HepG2 (cell line): ENCODE measurements around the gene SUDS3. TPM values are rescaled to one million over a fixed set of nuclear protein-coding genes. Genes with fewer than 3 reads are reported as not detected.

Experiments
- FOXC1 ChIP-seq: sonication (generic); formaldehyde crosslinking; IDR thresholded peaks from 2 replicates; pipeline ENCODE4 v1.8.0; 2022; ENCODE audit warnings: mild to moderate bottlenecking, missing genetic modification reagents, borderline replicate concordance
- GTF2F1 ChIP-seq: fragments of 150-350 bp; IDR thresholded peaks from 2 replicates; pipeline ENCODE4 v1.6.1; 2014; ENCODE audit warnings: low read length
- HIVEP1 ChIP-seq: sonication (generic); formaldehyde crosslinking; IDR thresholded peaks from 2 replicates; pipeline ENCODE4 v1.4.0; 2020; ENCODE audit warnings: mild to moderate bottlenecking, missing genetic modification reagents
- KDM5B ChIP-seq: sonication (generic); formaldehyde crosslinking; IDR thresholded peaks from 2 replicates; pipeline ENCODE4 v1.4.0; 2020; ENCODE audit warnings: missing genetic modification reagents, mild to moderate bottlenecking, borderline replicate concordance
- RELA ChIP-seq: sonication (generic); formaldehyde crosslinking; IDR thresholded peaks from 2 replicates; pipeline ENCODE4 v1.4.0; 2020; ENCODE audit warnings: missing genetic modification reagents
- ZNF235 ChIP-seq: sonication (generic); formaldehyde crosslinking; IDR thresholded peaks from 2 replicates; pipeline ENCODE4 v1.8.1; 2023; ENCODE audit warnings: mild to moderate bottlenecking, missing genetic modification reagents, borderline replicate concordance
- ZNF329 ChIP-seq: sonication (generic); formaldehyde crosslinking; IDR thresholded peaks from 2 replicates; pipeline ENCODE4 v1.9.0; 2021; ENCODE audit warnings: low read depth, mild to moderate bottlenecking, missing genetic modification reagents
- ZNF354B ChIP-seq: sonication (generic); formaldehyde crosslinking; IDR thresholded peaks from 2 replicates; pipeline ENCODE4 v1.8.0; 2022; ENCODE audit warnings: mild to moderate bottlenecking, missing genetic modification reagents
- ZNF703 ChIP-seq: sonication (generic); formaldehyde crosslinking; IDR thresholded peaks from 2 replicates; pipeline ENCODE4 v1.5.1; 2020; ENCODE audit warnings: missing genetic modification reagents, mild to moderate bottlenecking, moderate library complexity, borderline replicate concordance
- ZNF781 ChIP-seq: sonication (generic); formaldehyde crosslinking; IDR thresholded peaks from 2 replicates; pipeline ENCODE4 v1.5.1; 2020; ENCODE audit warnings: borderline replicate concordance, mild to moderate bottlenecking, missing genetic modification reagents; ENCODE audit errors: not compliant biosample characterization
- ZNF83 ChIP-seq: sonication (generic); formaldehyde crosslinking; IDR thresholded peaks from 2 replicates; pipeline ENCODE4 v1.4.0; 2020; ENCODE audit warnings: missing genetic modification reagents, mild to moderate bottlenecking, borderline replicate concordance
- polyA plus RNA-seq, 8 experiments: library from polyadenylated mRNA; depleted of rRNA in 3 of 8; stranded (reverse) in 7 of 8; unstranded in 1 of 8; fragments of >200 nt; fragmentation: Illumina TruSeq in 4 of 8; extraction: Trizol in 4 of 8; gene quantifications; 2 replicates each; pipeline versions ENCODE4 v1.2.1 to v1.2.3, GENCODE V29; 2011 to 2016; ENCODE audit warnings: low read depth in 4 of 8, missing spikeins in 1 of 8, mixed read lengths in 1 of 8; ENCODE audit not compliant: insufficient read depth in 1 of 8
- total RNA-seq, 5 experiments: library from RNA; depleted of rRNA; stranded (reverse); fragments of >200 nt; fragmentation: Illumina TruSeq; extraction: Trizol; gene quantifications; 2 replicates each; pipeline ENCODE4 v1.2.3, GENCODE V29; 2016; ENCODE audit warnings: low read depth in 1 of 5
- TF ChIP-seq, protein P1 (sequence below): sonication (generic); formaldehyde crosslinking; IDR thresholded peaks from 2 replicates; pipeline ENCODE4 v1.5.0; 2020; ENCODE audit warnings: missing genetic modification reagents
- TF ChIP-seq, protein P2 (sequence below): sonication (generic); formaldehyde crosslinking; IDR thresholded peaks from 2 replicates; pipeline ENCODE4 v1.4.0; 2020; ENCODE audit warnings: missing genetic modification reagents
- TF ChIP-seq, protein P3 (sequence below): sonication (generic); formaldehyde crosslinking; IDR thresholded peaks from 2 replicates; pipeline ENCODE4 v1.4.0; 2020; ENCODE audit warnings: missing genetic modification reagents, borderline replicate concordance
- TF ChIP-seq, protein P4 (sequence below): sonication (generic); formaldehyde crosslinking; IDR thresholded peaks from 2 replicates; pipeline ENCODE4 v1.5.0; 2020; ENCODE audit warnings: mild to moderate bottlenecking, low read depth, missing genetic modification reagents, borderline replicate concordance

SUDS3 gene
- total and polyA plus RNA-seq, 2 of the 13 experiments (the other 11 are each of a cell fraction or from before 2014, with no cell fraction given), result 20.2 to 33.1 TPM

DNA sequence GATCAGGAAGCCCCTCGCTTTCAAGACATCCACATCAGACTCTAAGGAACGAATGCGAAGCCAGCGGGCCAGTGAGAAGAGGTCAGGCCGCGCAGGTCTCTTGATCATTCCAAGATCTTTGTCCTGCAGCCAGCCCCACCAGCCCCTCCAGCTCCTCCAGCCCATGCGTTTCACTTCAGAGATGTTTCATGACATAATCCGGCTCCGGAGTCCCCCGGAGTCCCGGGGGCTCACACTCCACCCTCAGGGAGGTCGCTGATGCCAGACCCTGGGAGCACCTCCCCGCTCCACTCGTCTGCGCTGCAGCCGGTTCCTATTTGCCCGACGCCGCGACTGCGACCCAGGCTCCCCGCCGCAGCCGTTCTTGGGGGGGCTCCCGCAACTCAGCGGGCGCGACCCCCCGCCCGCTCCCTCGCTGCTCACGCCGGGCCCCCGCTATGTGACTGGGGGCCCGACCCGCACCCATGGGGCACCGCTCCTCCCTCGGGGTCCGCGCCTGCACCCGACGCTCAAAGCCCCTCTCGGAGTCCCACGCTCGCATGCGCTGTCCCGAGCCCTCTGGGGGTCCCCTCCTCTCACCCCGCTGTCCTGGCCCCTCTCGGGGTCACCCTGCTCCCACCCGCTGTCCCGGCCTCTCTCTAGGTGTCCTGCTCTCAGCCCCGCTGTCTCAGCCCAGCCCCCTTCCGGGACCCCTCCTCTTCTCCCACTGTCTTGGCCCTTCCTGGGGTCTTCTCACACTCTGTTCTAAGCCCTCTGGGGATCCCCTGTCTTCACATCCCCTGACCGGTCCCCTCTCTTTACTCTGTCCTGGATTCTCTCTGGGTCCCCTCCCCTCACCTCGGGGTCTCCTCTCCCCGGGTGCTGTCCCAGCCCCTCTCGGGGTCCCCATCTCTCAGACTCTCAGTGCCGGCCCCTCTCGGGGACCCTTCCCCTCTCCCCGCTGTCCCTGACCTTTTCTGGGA, 4.8 kb upstream of the SUDS3 start (continued):
- TF ChIP-seq ZNF781 (CRISPR knock-in tag) (no peak), KDM5B (CRISPR knock-in tag) (0 out of 2 replicates have a peak, but pooled peaks have one; percentile 43), ZNF329 (CRISPR knock-in tag) (no peak), ZNF235 (CRISPR knock-in tag) (0 out of 2 replicates have a peak, but pooled peaks have one; percentile 29), ZNF354B (CRISPR knock-in tag) (no peak), GTF2F1 (no peak), FOXC1 (CRISPR knock-in tag) (no peak), HIVEP1 (0 out of 2 replicates have a peak, but pooled peaks have one; percentile 34), RELA (no peak), ZNF83 (CRISPR knock-in tag) (no peak), ZNF703 (CRISPR knock-in tag) (no peak)
- TF ChIP-seq, protein P1, sequence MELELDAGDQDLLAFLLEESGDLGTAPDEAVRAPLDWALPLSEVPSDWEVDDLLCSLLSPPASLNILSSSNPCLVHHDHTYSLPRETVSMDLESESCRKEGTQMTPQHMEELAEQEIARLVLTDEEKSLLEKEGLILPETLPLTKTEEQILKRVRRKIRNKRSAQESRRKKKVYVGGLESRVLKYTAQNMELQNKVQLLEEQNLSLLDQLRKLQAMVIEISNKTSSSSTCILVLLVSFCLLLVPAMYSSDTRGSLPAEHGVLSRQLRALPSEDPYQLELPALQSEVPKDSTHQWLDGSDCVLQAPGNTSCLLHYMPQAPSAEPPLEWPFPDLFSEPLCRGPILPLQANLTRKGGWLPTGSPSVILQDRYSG (CRISPR knock-in tag), result no peak
- TF ChIP-seq, protein P2, sequence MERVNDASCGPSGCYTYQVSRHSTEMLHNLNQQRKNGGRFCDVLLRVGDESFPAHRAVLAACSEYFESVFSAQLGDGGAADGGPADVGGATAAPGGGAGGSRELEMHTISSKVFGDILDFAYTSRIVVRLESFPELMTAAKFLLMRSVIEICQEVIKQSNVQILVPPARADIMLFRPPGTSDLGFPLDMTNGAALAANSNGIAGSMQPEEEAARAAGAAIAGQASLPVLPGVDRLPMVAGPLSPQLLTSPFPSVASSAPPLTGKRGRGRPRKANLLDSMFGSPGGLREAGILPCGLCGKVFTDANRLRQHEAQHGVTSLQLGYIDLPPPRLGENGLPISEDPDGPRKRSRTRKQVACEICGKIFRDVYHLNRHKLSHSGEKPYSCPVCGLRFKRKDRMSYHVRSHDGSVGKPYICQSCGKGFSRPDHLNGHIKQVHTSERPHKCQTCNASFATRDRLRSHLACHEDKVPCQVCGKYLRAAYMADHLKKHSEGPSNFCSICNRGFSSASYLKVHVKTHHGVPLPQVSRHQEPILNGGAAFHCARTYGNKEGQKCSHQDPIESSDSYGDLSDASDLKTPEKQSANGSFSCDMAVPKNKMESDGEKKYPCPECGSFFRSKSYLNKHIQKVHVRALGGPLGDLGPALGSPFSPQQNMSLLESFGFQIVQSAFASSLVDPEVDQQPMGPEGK, result peak; percentile 59; the same call in 1 of the 2 replicates
- TF ChIP-seq, protein P3, sequence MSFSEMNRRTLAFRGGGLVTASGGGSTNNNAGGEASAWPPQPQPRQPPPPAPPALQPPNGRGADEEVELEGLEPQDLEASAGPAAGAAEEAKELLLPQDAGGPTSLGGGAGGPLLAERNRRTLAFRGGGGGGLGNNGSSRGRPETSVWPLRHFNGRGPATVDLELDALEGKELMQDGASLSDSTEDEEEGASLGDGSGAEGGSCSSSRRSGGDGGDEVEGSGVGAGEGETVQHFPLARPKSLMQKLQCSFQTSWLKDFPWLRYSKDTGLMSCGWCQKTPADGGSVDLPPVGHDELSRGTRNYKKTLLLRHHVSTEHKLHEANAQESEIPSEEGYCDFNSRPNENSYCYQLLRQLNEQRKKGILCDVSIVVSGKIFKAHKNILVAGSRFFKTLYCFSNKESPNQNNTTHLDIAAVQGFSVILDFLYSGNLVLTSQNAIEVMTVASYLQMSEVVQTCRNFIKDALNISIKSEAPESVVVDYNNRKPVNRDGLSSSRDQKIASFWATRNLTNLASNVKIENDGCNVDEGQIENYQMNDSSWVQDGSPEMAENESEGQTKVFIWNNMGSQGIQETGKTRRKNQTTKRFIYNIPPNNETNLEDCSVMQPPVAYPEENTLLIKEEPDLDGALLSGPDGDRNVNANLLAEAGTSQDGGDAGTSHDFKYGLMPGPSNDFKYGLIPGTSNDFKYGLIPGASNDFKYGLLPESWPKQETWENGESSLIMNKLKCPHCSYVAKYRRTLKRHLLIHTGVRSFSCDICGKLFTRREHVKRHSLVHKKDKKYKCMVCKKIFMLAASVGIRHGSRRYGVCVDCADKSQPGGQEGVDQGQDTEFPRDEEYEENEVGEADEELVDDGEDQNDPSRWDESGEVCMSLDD, result no peak
- TF ChIP-seq, protein P4, sequence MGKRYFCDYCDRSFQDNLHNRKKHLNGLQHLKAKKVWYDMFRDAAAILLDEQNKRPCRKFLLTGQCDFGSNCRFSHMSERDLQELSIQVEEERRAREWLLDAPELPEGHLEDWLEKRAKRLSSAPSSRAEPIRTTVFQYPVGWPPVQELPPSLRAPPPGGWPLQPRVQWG (CRISPR knock-in tag), result no peak
- TF ChIP-seq, all 625 proteins: peak for 29
